GM23338 (cell line): ENCODE measurements around the gene KRTAP9-4. TPM values are rescaled to one million over a fixed set of nuclear protein-coding genes. Genes with fewer than 3 reads are reported as not detected.

Source experiments
- ATAC-seq: fragments of 200-7000 bp; cut with Tn5 transposase; 3 replicates; pipeline ENCODE4 v1.9.1; 2020
- DNase-seq: peaks from one replicate; pipeline ENCODE4 v3.0.0-alpha.2; 2015; ENCODE audit warnings: low spot score
- H2AFZ ChIP-seq: fragments of 200-600 bp; sonication (generic); 2 replicates; pipeline ENCODE4 v1.8.0; 2016; ENCODE audit warnings: antibody characterized with exemption, mild to moderate bottlenecking, moderate library complexity
- H3F3A ChIP-seq: fragments of 200-600 bp; sonication (generic); replicated peaks from 2 replicates; pipeline ENCODE4 v1.8.0; 2017; ENCODE audit warnings: antibody characterized with exemption, mixed run types, low read depth
- H3K27ac ChIP-seq: fragments of 200-600 bp; sonication (generic); 2 replicates; pipeline ENCODE4 v1.6.1; 2016; ENCODE audit warnings: low read depth
- H3K27me3 ChIP-seq: fragments of 200-600 bp; sonication (generic); 2 replicates; pipeline ENCODE4 v1.8.0; 2016; ENCODE audit warnings: mild to moderate bottlenecking, mixed run types, moderate library complexity; ENCODE audit not compliant: insufficient read depth
- H3K36me3 ChIP-seq: fragments of 200-600 bp; sonication (generic); 2 replicates; pipeline ENCODE4 v1.8.0; 2016; ENCODE audit warnings: mild to moderate bottlenecking; ENCODE audit not compliant: insufficient read depth
- H3K4me1 ChIP-seq: fragments of 200-600 bp; sonication (generic); 2 replicates; pipeline ENCODE4 v1.8.0; 2016; ENCODE audit warnings: mild to moderate bottlenecking, moderate library complexity; ENCODE audit not compliant: insufficient read depth
- H3K4me2 ChIP-seq: fragments of 200-600 bp; sonication (generic); 2 replicates; pipeline ENCODE4 v1.7.1; 2017; ENCODE audit warnings: mixed run types
- H3K4me3 ChIP-seq: fragments of 200-600 bp; sonication (generic); 2 replicates; pipeline ENCODE4 v1.6.1; 2016; ENCODE audit warnings: mixed run types
- H3K79me2 ChIP-seq: fragments of 200-600 bp; sonication (generic); replicated peaks from 2 replicates; pipeline ENCODE4 v1.8.0; 2017; ENCODE audit warnings: mild to moderate bottlenecking; ENCODE audit not compliant: insufficient read depth
- H3K9me2 ChIP-seq: fragments of 200-600 bp; sonication (generic); 2 replicates; pipeline ENCODE4 v1.8.0; 2017; ENCODE audit not compliant: insufficient read depth
- H4K20me1 ChIP-seq: fragments of 200-600 bp; sonication (generic); replicated peaks from 2 replicates; pipeline ENCODE4 v1.8.0; 2017; ENCODE audit warnings: mild to moderate bottlenecking; ENCODE audit not compliant: insufficient read depth
- H3K27ac Mint-ChIP-seq: 2 replicates; pipeline ENCODE4 v1.8.0; 2020; ENCODE audit warnings: inconsistent platforms, mild to moderate bottlenecking, moderate library complexity, mixed read lengths
- H3K27me3 Mint-ChIP-seq: 3 replicates; pipeline ENCODE4 v1.8.0; 2022; ENCODE audit warnings: low read depth, mild to moderate bottlenecking, moderate library complexity, mixed read lengths, inconsistent platforms; ENCODE audit not compliant: insufficient read depth, poor library complexity
- H3K36me3 Mint-ChIP-seq: 3 replicates; pipeline ENCODE4 v1.8.0; 2021; ENCODE audit warnings: low read depth, mild to moderate bottlenecking, inconsistent platforms, moderate library complexity, mixed read lengths
- H3K4me1 Mint-ChIP-seq: 3 replicates; pipeline ENCODE4 v1.8.0; 2020; ENCODE audit warnings: mild to moderate bottlenecking, inconsistent platforms, mixed read lengths
- H3K4me3 Mint-ChIP-seq: 3 replicates; pipeline ENCODE4 v1.8.0; 2021; ENCODE audit warnings: moderate library complexity, mild to moderate bottlenecking, inconsistent platforms, mixed read lengths
- H3K9me3 Mint-ChIP-seq: 3 replicates; pipeline ENCODE4 v1.8.0; 2020; ENCODE audit warnings: moderate library complexity, mild to moderate bottlenecking, inconsistent platforms, mixed read lengths
- CREB1 ChIP-seq: fragments of 250-450 bp; sonication (Bioruptor Pico); IDR thresholded peaks from 2 replicates; pipeline ENCODE4 v1.5.0; 2020; ENCODE audit warnings: low read depth, mild to moderate bottlenecking, moderate library complexity
- CTCF ChIP-seq, 2 experiments: fragments of 200-600 bp in 1 of 2; sonication (generic) in 1 of 2; conservative IDR thresholded peaks; 2 replicates each; pipeline versions ENCODE4 v1.5.1 to v1.6.1; 2016 to 2017; ENCODE audit warnings: antibody characterized with exemption in 2 of 2, low read depth in 2 of 2, mild to moderate bottlenecking in 2 of 2, moderate library complexity in 1 of 2
- ETS1 ChIP-seq: IDR thresholded peaks from 2 replicates; pipeline ENCODE4 v1.6.1; 2016; ENCODE audit warnings: antibody characterized with exemption
- EZH2 ChIP-seq: fragments of 200-600 bp; sonication (generic); IDR thresholded peaks from one replicate; pipeline ENCODE4 v1.8.0; 2017; ENCODE audit warnings: antibody characterized with exemption, mild to moderate bottlenecking, low read depth; ENCODE audit not compliant: unreplicated experiment
- EZH2phosphoT487 ChIP-seq: fragments of 200-600 bp; sonication (generic); IDR thresholded peaks from one replicate; pipeline ENCODE4 v1.8.1; 2018; ENCODE audit warnings: antibody characterized with exemption; ENCODE audit not compliant: unreplicated experiment
- JUNB ChIP-seq: IDR thresholded peaks from one replicate; pipeline ENCODE4 v1.6.1; 2016; ENCODE audit warnings: antibody characterized with exemption; ENCODE audit not compliant: unreplicated experiment
- NANOG ChIP-seq: IDR thresholded peaks from 2 replicates; pipeline ENCODE4 v1.6.1; 2016; ENCODE audit warnings: antibody characterized with exemption, borderline replicate concordance
- POLR2AphosphoS5 ChIP-seq: IDR thresholded peaks from 2 replicates; pipeline ENCODE4 v1.6.1; 2016; ENCODE audit warnings: antibody characterized with exemption, low read depth
- REST ChIP-seq: IDR thresholded peaks from one replicate; pipeline ENCODE4 v1.6.1; 2018; ENCODE audit warnings: antibody characterized with exemption; ENCODE audit not compliant: unreplicated experiment
- STAT1 ChIP-seq: IDR thresholded peaks from one replicate; pipeline ENCODE4 v1.6.1; 2016; ENCODE audit warnings: antibody characterized with exemption; ENCODE audit not compliant: unreplicated experiment
- ZNF114 ChIP-seq: fragments of 250-450 bp; sonication (Bioruptor Pico); IDR thresholded peaks from 2 replicates; pipeline ENCODE4 v1.5.0; 2020; ENCODE audit warnings: mild to moderate bottlenecking, moderate library complexity
- ZNF331 ChIP-seq: fragments of 250-450 bp; sonication (Bioruptor Pico); IDR thresholded peaks from 2 replicates; pipeline ENCODE4 v1.5.0; 2020; ENCODE audit warnings: low read depth, mild to moderate bottlenecking, moderate library complexity
- ZNF462 ChIP-seq: fragments of 250-450 bp; sonication (Bioruptor Pico); IDR thresholded peaks from 2 replicates; pipeline ENCODE4 v1.5.0; 2020; ENCODE audit warnings: mild to moderate bottlenecking, moderate library complexity
- polyA plus RNA-seq: library from polyadenylated mRNA; unstranded; fragments of >200 nt; fragmentation: Nextera tagmentation; extraction: Ambion mirVana; gene quantifications from 2 replicates; pipeline ENCODE4 v1.2.1, GENCODE V29; 2016
- total RNA-seq: library from RNA; depleted of rRNA; stranded (reverse); fragments of >200 nt; shearing (Covaris generic); gene quantifications from 2 replicates; pipeline ENCODE4 v1.2.3, GENCODE V29; 2014

The KRTAP9-4 gene
- total and polyA plus RNA-seq, 2 experiments from 2014 or later: not detected

- Histone ChIP-seq H3K27me3 (no peaks in the 10 kb centered on the region), H3K79me2 (no peaks in the 10 kb centered on the region), H4K20me1 (no peaks in the 10 kb centered on the region), H3K36me3 (no peaks in the 10 kb centered on the region), H3K9me2 (no peaks in the 10 kb centered on the region), H3K4me2 (no peak overlapping the region), H3K4me1 (no peaks in the 10 kb centered on the region), H2AFZ (no peak overlapping the region), H3K27ac (no peak overlapping the region), H3F3A (no peaks in the 10 kb centered on the region), H3K4me3 (no peak overlapping the region)
- no peak overlapping the region for H3K4me3 Mint-ChIP-seq
- no peak for ATAC-seq
- H3K27me3 Mint-ChIP-seq: no peaks in the 10 kb centered on the region
- no peaks in the 10 kb centered on the region for H3K4me1 Mint-ChIP-seq
- no peak for TF ChIP-seq ETS1
- TF ChIP-seq REST: no peak
- no peak for TF ChIP-seq ZNF331 (CRISPR knock-in tag)
- no peak for TF ChIP-seq JUNB
- TF ChIP-seq ZNF114 (CRISPR knock-in tag): no peak
- no peak for TF ChIP-seq ZNF462
- no peak for TF ChIP-seq CTCF (conservative IDR thresholded peaks at IDR 0.05; ENCODE audit: low read depth in 2 of 2)
- no peak for TF ChIP-seq STAT1
- TF ChIP-seq EZH2: no peak
- no peak for TF ChIP-seq EZH2phosphoT487
- no peak for TF ChIP-seq NANOG
- no peak for TF ChIP-seq CREB1 (CRISPR knock-in tag)
- TF ChIP-seq POLR2AphosphoS5: no peak
- no peak for DNase-seq
- H3K27ac Mint-ChIP-seq: no peak overlapping the region
- H3K36me3 Mint-ChIP-seq: no peaks in the 10 kb centered on the region
- no peaks in the 10 kb centered on the region for H3K9me3 Mint-ChIP-seq
Observed at GRCh38 chr17:41226051-41226450, 23.4 kb upstream of the KRTAP9-4 start.
